Neural cell (in vitro differentiated cells): ENCODE results near the gene PDE8B. TPM values are rescaled to one million over a fixed set of nuclear protein-coding genes. Genes with fewer than 3 reads are reported as not detected.

ENCODE experiments used
- H2AFZ ChIP-seq: fragments of 200-600, 300-800 bp; sonication (generic), shearing (Covaris generic); 2 replicates; pipeline ENCODE4 v1.6.0; 2014; ENCODE audit warnings: low read depth, mild to moderate bottlenecking, antibody characterized with exemption, low read length, moderate library complexity
- H3F3A ChIP-seq: fragments of 200-600 bp; shearing (Covaris generic); 2 replicates; pipeline ENCODE4 v1.6.1; 2016; ENCODE audit warnings: mild to moderate bottlenecking, moderate library complexity, mixed read lengths, antibody characterized with exemption, low read length; ENCODE audit not compliant: insufficient read depth, poor library complexity, severe bottlenecking
- H3K27ac ChIP-seq: fragments of 200-600, 300-800 bp; sonication (generic), shearing (Covaris generic); 2 replicates; pipeline ENCODE4 v1.5.1; 2014; ENCODE audit warnings: mild to moderate bottlenecking, low read length, moderate library complexity
- H3K27me3 ChIP-seq: fragments of 300-800, 200-600 bp; sonication (generic), shearing (Covaris generic); 2 replicates; pipeline ENCODE4 v1.6.0; 2014; ENCODE audit warnings: mild to moderate bottlenecking, low read depth, low read length, moderate library complexity; ENCODE audit not compliant: insufficient read depth
- H3K36me3 ChIP-seq: fragments of 300-800, 200-600 bp; sonication (generic), shearing (Covaris generic); 2 replicates; pipeline ENCODE4 v1.5.1; 2014; ENCODE audit warnings: mild to moderate bottlenecking, antibody characterized with exemption, low read length, moderate library complexity; ENCODE audit not compliant: insufficient read depth
- H3K4me2 ChIP-seq: fragments of 300-800, 200-600 bp; sonication (generic), shearing (Covaris generic); 2 replicates; pipeline ENCODE4 v1.6.0; 2014; ENCODE audit warnings: mild to moderate bottlenecking, low read length
- H3K4me3 ChIP-seq: fragments of 300-800, 200-600 bp; sonication (generic), shearing (Covaris generic); 2 replicates; pipeline ENCODE4 v1.5.1; 2014; ENCODE audit warnings: mild to moderate bottlenecking, low read length, moderate library complexity
- H3K79me2 ChIP-seq: fragments of 200-600 bp; shearing (Covaris generic); replicated peaks from 2 replicates; pipeline ENCODE4 v1.6.0; 2014; ENCODE audit warnings: mild to moderate bottlenecking, low read length, moderate library complexity; ENCODE audit not compliant: insufficient read depth
- H3K9ac ChIP-seq: fragments of 300-800, 200-600 bp; sonication (generic), shearing (Covaris generic); 2 replicates; pipeline ENCODE4 v1.6.1; 2016; ENCODE audit warnings: mild to moderate bottlenecking, low read length, mixed read lengths
- H3K9me2 ChIP-seq: fragments of 200-600 bp; shearing (Covaris generic); 2 replicates; pipeline ENCODE4 v1.6.1; 2016; ENCODE audit warnings: mild to moderate bottlenecking, low read length, mixed read lengths; ENCODE audit not compliant: insufficient read depth
- H3K9me3 ChIP-seq: fragments of 200-600, 300-800 bp; sonication (generic), shearing (Covaris generic); 2 replicates; pipeline ENCODE4 v1.6.1; 2016; ENCODE audit warnings: mild to moderate bottlenecking, mixed run types, low read length, moderate library complexity, mixed read lengths
- H4K20me1 ChIP-seq: fragments of 200-600 bp; shearing (Covaris generic); 2 replicates; pipeline ENCODE4 v1.6.1; 2016; ENCODE audit warnings: mild to moderate bottlenecking, mixed run types; ENCODE audit not compliant: insufficient read depth
- CTCF ChIP-seq: fragments of 450-650 bp; IDR thresholded peaks from 2 replicates; pipeline ENCODE4 v1.5.1; 2014; ENCODE audit warnings: antibody characterized with exemption, mild to moderate bottlenecking, moderate library complexity; ENCODE audit not compliant: poor library complexity, severe bottlenecking
- EP300 ChIP-seq: fragments of 450-650 bp; conservative IDR thresholded peaks from 2 replicates; pipeline ENCODE4 v1.6.1; 2014; ENCODE audit warnings: antibody characterized with exemption, mild to moderate bottlenecking, moderate library complexity; ENCODE audit not compliant: poor library complexity, severe bottlenecking
- EZH2 ChIP-seq: fragments of 200-600, 300-800 bp; shearing (Covaris generic), sonication (generic); IDR thresholded peaks from 2 replicates; pipeline ENCODE4 v1.6.1; 2014; ENCODE audit warnings: antibody characterized with exemption, low read length, borderline replicate concordance, mild to moderate bottlenecking; ENCODE audit not compliant: insufficient read depth, poor library complexity, severe bottlenecking
- MXI1 ChIP-seq: fragments of 450-650 bp; conservative IDR thresholded peaks from 2 replicates; pipeline ENCODE4 v1.6.1; 2014; ENCODE audit warnings: antibody characterized with exemption, mild to moderate bottlenecking; ENCODE audit not compliant: poor library complexity, severe bottlenecking
- POLR2AphosphoS5 ChIP-seq: IDR thresholded peaks from 2 replicates; pipeline ENCODE4 v1.6.1; 2012
- RAD21 ChIP-seq: fragments of 450-650 bp; conservative IDR thresholded peaks from 2 replicates; pipeline ENCODE4 v1.6.1; 2014; ENCODE audit warnings: antibody characterized with exemption, mild to moderate bottlenecking, moderate library complexity
- SMC3 ChIP-seq: fragments of 450-650 bp; conservative IDR thresholded peaks from 2 replicates; pipeline ENCODE4 v1.6.1; 2014; ENCODE audit warnings: antibody characterized with exemption, mild to moderate bottlenecking, moderate library complexity; ENCODE audit not compliant: poor library complexity
- TAF1 ChIP-seq: IDR thresholded peaks from 2 replicates; pipeline ENCODE4 v1.6.1; 2012; ENCODE audit warnings: low read depth
- polyA plus RNA-seq: library from polyadenylated mRNA; depleted of rRNA; stranded (reverse); fragments of >200 nt; gene quantifications from 2 replicates; pipeline ENCODE4 v1.2.3, GENCODE V29; 2014
- TF ChIP-seq, protein P1 (sequence below): IDR thresholded peaks from 2 replicates; pipeline ENCODE4 v1.6.1; 2012; ENCODE audit warnings: borderline replicate concordance

The PDE8B gene
- polyA plus RNA-seq, 1 donor from 2014 or later, result 0.22 TPM

DNA sequence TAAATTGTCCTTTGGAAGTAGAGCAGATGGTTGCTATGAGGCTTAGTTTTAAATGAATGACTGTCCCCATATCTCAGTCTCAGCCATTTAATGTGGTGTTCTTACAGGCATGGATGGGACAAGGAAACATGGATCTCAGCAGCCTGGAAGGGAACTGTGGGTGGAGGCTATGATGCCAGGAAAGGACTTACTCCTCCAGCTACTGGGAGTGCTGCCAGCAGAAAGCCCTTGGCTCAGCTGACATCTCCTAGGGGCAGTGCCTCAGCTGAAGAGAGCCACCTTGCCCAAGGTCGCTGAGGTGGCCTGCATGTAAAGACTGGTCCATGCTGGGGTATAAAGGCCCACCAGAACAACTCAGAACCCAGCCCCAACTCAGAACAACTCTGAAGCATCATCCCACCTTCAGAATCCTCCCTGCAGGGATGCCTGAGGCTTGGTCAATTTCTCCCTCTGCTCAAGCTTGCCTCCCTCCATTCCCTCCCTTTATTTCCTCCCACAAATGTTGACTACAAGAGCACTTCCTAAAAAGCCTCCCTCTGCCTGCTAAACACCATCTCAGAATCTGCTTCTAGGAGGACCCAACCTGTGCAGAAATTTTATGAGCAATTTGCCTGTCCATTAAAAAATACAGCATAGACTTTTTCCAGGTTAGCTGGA, 1.8 kb upstream of the PDE8B start:
- TF ChIP-seq EP300 (no peak), MXI1 (no peak), POLR2AphosphoS5 (no peak), TAF1 (no peak), SMC3 (no peak), RAD21 (no peak), CTCF (no peak), EZH2 (no peak)
- TF ChIP-seq, protein P1, sequence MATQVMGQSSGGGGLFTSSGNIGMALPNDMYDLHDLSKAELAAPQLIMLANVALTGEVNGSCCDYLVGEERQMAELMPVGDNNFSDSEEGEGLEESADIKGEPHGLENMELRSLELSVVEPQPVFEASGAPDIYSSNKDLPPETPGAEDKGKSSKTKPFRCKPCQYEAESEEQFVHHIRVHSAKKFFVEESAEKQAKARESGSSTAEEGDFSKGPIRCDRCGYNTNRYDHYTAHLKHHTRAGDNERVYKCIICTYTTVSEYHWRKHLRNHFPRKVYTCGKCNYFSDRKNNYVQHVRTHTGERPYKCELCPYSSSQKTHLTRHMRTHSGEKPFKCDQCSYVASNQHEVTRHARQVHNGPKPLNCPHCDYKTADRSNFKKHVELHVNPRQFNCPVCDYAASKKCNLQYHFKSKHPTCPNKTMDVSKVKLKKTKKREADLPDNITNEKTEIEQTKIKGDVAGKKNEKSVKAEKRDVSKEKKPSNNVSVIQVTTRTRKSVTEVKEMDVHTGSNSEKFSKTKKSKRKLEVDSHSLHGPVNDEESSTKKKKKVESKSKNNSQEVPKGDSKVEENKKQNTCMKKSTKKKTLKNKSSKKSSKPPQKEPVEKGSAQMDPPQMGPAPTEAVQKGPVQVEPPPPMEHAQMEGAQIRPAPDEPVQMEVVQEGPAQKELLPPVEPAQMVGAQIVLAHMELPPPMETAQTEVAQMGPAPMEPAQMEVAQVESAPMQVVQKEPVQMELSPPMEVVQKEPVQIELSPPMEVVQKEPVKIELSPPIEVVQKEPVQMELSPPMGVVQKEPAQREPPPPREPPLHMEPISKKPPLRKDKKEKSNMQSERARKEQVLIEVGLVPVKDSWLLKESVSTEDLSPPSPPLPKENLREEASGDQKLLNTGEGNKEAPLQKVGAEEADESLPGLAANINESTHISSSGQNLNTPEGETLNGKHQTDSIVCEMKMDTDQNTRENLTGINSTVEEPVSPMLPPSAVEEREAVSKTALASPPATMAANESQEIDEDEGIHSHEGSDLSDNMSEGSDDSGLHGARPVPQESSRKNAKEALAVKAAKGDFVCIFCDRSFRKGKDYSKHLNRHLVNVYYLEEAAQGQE, result no peak
- no peaks in the 10 kb centered on the region for H4K20me1 ChIP-seq
- H3K79me2 ChIP-seq, result no peaks in the 10 kb centered on the region
- H3K9ac ChIP-seq, result no peak overlapping the region
- H3K4me2 ChIP-seq, result no peak overlapping the region
- H3K36me3 ChIP-seq, result no peaks in the 10 kb centered on the region
- no peak overlapping the region for H3K4me3 ChIP-seq
- H3K9me3 ChIP-seq, result no peaks in the 10 kb centered on the region
- H3K9me2 ChIP-seq, result no peaks in the 10 kb centered on the region
- H3F3A ChIP-seq, result no peaks in the 10 kb centered on the region
- H2AFZ ChIP-seq, result no peak overlapping the region
- peak overlapping the region; percentile 0 for H3K27ac ChIP-seq
- H3K27me3 ChIP-seq, result peaks cover 44% of the 10 kb centered on the region

DNA sequence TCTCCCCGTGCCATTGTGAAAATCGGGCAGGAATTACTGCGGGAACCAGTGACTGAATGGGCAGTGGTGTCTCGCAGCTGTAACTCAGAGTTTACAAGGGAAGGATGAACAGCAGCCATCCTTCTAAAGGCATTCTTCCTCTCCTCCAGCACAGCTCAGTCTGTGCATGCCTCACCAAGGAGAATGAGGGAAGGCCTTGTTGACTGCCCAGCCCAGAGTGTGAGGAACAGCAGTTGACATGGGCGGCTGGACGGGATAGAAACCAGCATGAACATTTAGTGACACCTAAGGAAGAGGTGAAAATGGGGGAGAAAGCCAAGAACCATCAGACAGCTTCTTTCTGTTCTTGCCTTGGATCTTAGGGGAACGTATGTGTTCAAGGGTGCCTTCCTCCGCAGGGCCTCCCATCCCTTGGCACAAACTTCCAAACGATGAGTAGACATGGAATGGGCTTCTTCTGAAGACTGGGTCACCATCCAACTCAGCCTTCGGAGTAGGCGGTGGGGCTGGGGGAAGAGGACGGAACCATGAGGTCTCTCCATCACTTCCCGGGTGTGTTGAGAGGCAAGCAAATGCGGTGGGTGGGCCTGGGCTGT, 887 bp upstream of the PDE8B start:
- H3K27me3 ChIP-seq, result peaks cover 44% of the 10 kb centered on the region
- no peaks in the 10 kb centered on the region for H3K9me2 ChIP-seq
- no peak overlapping the region for H3K4me3 ChIP-seq
- H3K9me3 ChIP-seq, result no peaks in the 10 kb centered on the region
- no peaks in the 10 kb centered on the region for H4K20me1 ChIP-seq
- H3K4me2 ChIP-seq, result no peak overlapping the region
- no peak for TF ChIP-seq MXI1
- TF ChIP-seq EZH2, result no peak
- TF ChIP-seq EP300, result no peak
- no peak for TF ChIP-seq RAD21
- TF ChIP-seq TAF1, result no peak
- TF ChIP-seq CTCF, result no peak
- TF ChIP-seq SMC3, result no peak
- H3K27ac ChIP-seq, result no peak overlapping the region
- no peak overlapping the region for H2AFZ ChIP-seq
- no peaks in the 10 kb centered on the region for H3F3A ChIP-seq
- H3K36me3 ChIP-seq, result no peaks in the 10 kb centered on the region
- H3K9ac ChIP-seq, result no peak overlapping the region
- no peaks in the 10 kb centered on the region for H3K79me2 ChIP-seq
